Liver (tissue), 9 donors: ENCODE data around the gene LMCD1. TPM values are rescaled to one million over a fixed set of nuclear protein-coding genes. Genes with fewer than 3 reads are reported as not detected.

ENCODE experiments used
- DNase-seq: peaks from one replicate; pipeline ENCODE4 v3.0.0-alpha.2; 2017; ENCODE audit warnings: low spot score
- H3K27ac ChIP-seq, 2 donors: one replicate each; pipeline ENCODE4 v1.7.0; 2013; ENCODE audit warnings: inconsistent platforms in 2 of 2, low read length in 2 of 2, control low read depth in 1 of 2, low read depth in 1 of 2, mild to moderate bottlenecking in 1 of 2
- H3K27me3 ChIP-seq, 4 donors: one replicate each; pipeline versions ENCODE4 v1.6.1 to v1.7.0; 2013; ENCODE audit warnings: low read length in 3 of 4, inconsistent platforms in 1 of 4, mild to moderate bottlenecking in 1 of 4, moderate library complexity in 1 of 4; ENCODE audit not compliant: control insufficient read depth in 4 of 4, insufficient read depth in 4 of 4
- H3K36me3 ChIP-seq, 4 donors: one replicate each; pipeline versions ENCODE4 v1.6.1 to v1.7.0; 2013; ENCODE audit warnings: low read length in 3 of 4, mild to moderate bottlenecking in 3 of 4, low read depth in 1 of 4, moderate library complexity in 1 of 4; ENCODE audit not compliant: control insufficient read depth in 4 of 4, insufficient read depth in 3 of 4
- H3K4me1 ChIP-seq, 4 donors: one replicate each; pipeline versions ENCODE4 v1.6.1 to v1.7.0; 2013; ENCODE audit warnings: low read length in 3 of 4, mild to moderate bottlenecking in 3 of 4, moderate library complexity in 1 of 4; ENCODE audit not compliant: control insufficient read depth in 4 of 4, insufficient read depth in 4 of 4
- H3K4me3 ChIP-seq, 3 donors: one replicate each; pipeline versions ENCODE4 v1.6.1 to v1.7.0; 2013; ENCODE audit warnings: low read length in 3 of 3, control low read depth in 1 of 3, low read depth in 1 of 3, mild to moderate bottlenecking in 1 of 3
- H3K9ac ChIP-seq, 2 donors: one replicate each; pipeline ENCODE4 v1.7.0; 2013; ENCODE audit warnings: low read length in 2 of 2, mild to moderate bottlenecking in 2 of 2, moderate library complexity in 2 of 2, control low read depth in 1 of 2, low read depth in 1 of 2
- H3K9me3 ChIP-seq, 4 donors: one replicate each; pipeline versions ENCODE4 v1.6.1 to v1.7.0; 2013; ENCODE audit warnings: low read length in 3 of 4; ENCODE audit not compliant: control insufficient read depth in 4 of 4
- EGR1 ChIP-seq, 2 donors: IDR thresholded peaks; 2 replicates each; pipeline ENCODE4 v1.6.1; 2016 to 2018; ENCODE audit warnings: antibody characterized with exemption in 2 of 2, low read depth in 2 of 2
- FOXA1 ChIP-seq: IDR thresholded peaks from 2 replicates; pipeline ENCODE4 v1.6.1; 2016; ENCODE audit warnings: antibody characterized with exemption
- FOXA2 ChIP-seq: IDR thresholded peaks from 2 replicates; pipeline ENCODE4 v1.6.1; 2016; ENCODE audit warnings: antibody characterized with exemption
- GABPA ChIP-seq, 2 donors: IDR thresholded peaks in 1 of 2; conservative IDR thresholded peaks in 1 of 2; 2 replicates each; pipeline ENCODE4 v1.6.1; 2016; ENCODE audit warnings: antibody characterized with exemption in 2 of 2, mild to moderate bottlenecking in 1 of 2, moderate library complexity in 1 of 2
- HNF4A ChIP-seq, 2 donors: conservative IDR thresholded peaks; 2 replicates each; pipeline ENCODE4 v1.6.1; 2016; ENCODE audit warnings: antibody characterized with exemption in 2 of 2, mild to moderate bottlenecking in 2 of 2
- HNF4G ChIP-seq: IDR thresholded peaks from 2 replicates; pipeline ENCODE4 v1.6.1; 2016; ENCODE audit warnings: antibody characterized with exemption
- JUND ChIP-seq, 2 donors: IDR thresholded peaks; 2 replicates each; pipeline ENCODE4 v1.6.1; 2016; ENCODE audit warnings: antibody characterized with exemption in 2 of 2
- MAX ChIP-seq: IDR thresholded peaks from 2 replicates; pipeline ENCODE4 v1.6.1; 2016; ENCODE audit warnings: antibody characterized with exemption
- NR2F2 ChIP-seq: IDR thresholded peaks from 2 replicates; pipeline ENCODE4 v1.6.1; 2016; ENCODE audit warnings: antibody characterized with exemption
- RAD21 ChIP-seq, 2 donors: IDR thresholded peaks; 2 replicates each; pipeline ENCODE4 v1.6.1; 2016; ENCODE audit warnings: antibody characterized with exemption in 2 of 2, mild to moderate bottlenecking in 2 of 2
- RXRA ChIP-seq, 2 donors: IDR thresholded peaks; 2 replicates each; pipeline ENCODE4 v1.6.1; 2017 to 2018; ENCODE audit warnings: antibody characterized with exemption in 2 of 2, mild to moderate bottlenecking in 1 of 2
- SP1 ChIP-seq: IDR thresholded peaks from 2 replicates; pipeline ENCODE4 v1.6.1; 2018; ENCODE audit warnings: antibody characterized with exemption, mild to moderate bottlenecking
- TAF1 ChIP-seq: conservative IDR thresholded peaks from 2 replicates; pipeline ENCODE4 v1.6.1; 2016; ENCODE audit warnings: antibody characterized with exemption, mild to moderate bottlenecking
- YY1 ChIP-seq: IDR thresholded peaks from 2 replicates; pipeline ENCODE4 v1.6.1; 2016; ENCODE audit warnings: antibody characterized with exemption, mild to moderate bottlenecking
- WGBS: extraction: QIAGEN DNeasy Blood & Tissue Kit; methylation state at CpG from one replicate; pipeline ENCODE4 v1.1.7; 2013; 5-methylcytosine and 5-hydroxymethylcytosine counted together
- polyA plus RNA-seq, 2 donors: library from polyadenylated mRNA; stranded (reverse) in 1 of 2; unstranded in 1 of 2; fragments of 200-250 nt in 1 of 2; fragments of >200 nt in 1 of 2; fragmentation: Nextera tagmentation in 1 of 2; extraction: Ambion mirVana in 1 of 2; gene quantifications; one replicate each; pipeline versions ENCODE4 v1.2.1 to v1.2.3, GENCODE V29; 2013 to 2015
- total RNA-seq, 2 donors: library from RNA; depleted of rRNA; stranded (reverse); fragments of >200 nt; gene quantifications; one replicate each; pipeline ENCODE4 v1.2.3, GENCODE V29; 2014
- TF ChIP-seq, protein P1 (sequence below): IDR thresholded peaks from 2 replicates; pipeline ENCODE4 v1.6.1; 2016; ENCODE audit warnings: antibody characterized with exemption
- TF ChIP-seq, protein P2 (sequence below): IDR thresholded peaks from 2 replicates; pipeline ENCODE4 v1.6.1; 2016; ENCODE audit warnings: antibody characterized with exemption
- TF ChIP-seq, protein P3 (sequence below): IDR thresholded peaks from 2 replicates; pipeline ENCODE4 v1.6.1; 2016; ENCODE audit warnings: antibody characterized with exemption, mild to moderate bottlenecking
- TF ChIP-seq, protein P4 (sequence below): fragments of 150-350 bp; IDR thresholded peaks from 2 replicates; pipeline ENCODE4 v1.5.1; 2017; ENCODE audit warnings: improper control_type of control experiment, low read depth, low read length; ENCODE audit not compliant: missing input control
- donor health status: healthy.
- donor health status: healthy.
- donor health status: healthy.
- donor health status: healthy.
- donor health status: healthy.

Gene LMCD1
- total and polyA plus RNA-seq, 4 donors: 3.1 to 8.3 (median 6.0) TPM

- Histone ChIP-seq H3K27ac (no peak overlapping the region), H3K4me3 (no peak overlapping the region), H3K4me1 (no peaks in the 10 kb centered on the region), H3K27me3 (no peaks in the 10 kb centered on the region), H3K36me3 (no peaks in the 10 kb centered on the region), H3K9me3 (no peaks in the 10 kb centered on the region), H3K9ac (no peak overlapping the region)
- 77% methylated on average over 3 of the region's 3 CpGs for WGBS
- TF ChIP-seq, protein P1, sequence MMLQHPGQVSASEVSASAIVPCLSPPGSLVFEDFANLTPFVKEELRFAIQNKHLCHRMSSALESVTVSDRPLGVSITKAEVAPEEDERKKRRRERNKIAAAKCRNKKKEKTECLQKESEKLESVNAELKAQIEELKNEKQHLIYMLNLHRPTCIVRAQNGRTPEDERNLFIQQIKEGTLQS: no peak
- TF ChIP-seq MAX (no peak), HNF4A (conservative IDR thresholded peaks at IDR 0.05) (no peak), TAF1 (no peak), RXRA (IDR thresholded peaks at IDR 0.05) (no peak), GABPA (IDR thresholded peaks at IDR 0.05 in 1 of 2, conservative IDR thresholded peaks at IDR 0.05 in 1 of 2) (no peak), HNF4G (no peak), FOXA2 (no peak), RAD21 (IDR thresholded peaks at IDR 0.05) (no peak), FOXA1 (no peak)
- TF ChIP-seq, protein P2, sequence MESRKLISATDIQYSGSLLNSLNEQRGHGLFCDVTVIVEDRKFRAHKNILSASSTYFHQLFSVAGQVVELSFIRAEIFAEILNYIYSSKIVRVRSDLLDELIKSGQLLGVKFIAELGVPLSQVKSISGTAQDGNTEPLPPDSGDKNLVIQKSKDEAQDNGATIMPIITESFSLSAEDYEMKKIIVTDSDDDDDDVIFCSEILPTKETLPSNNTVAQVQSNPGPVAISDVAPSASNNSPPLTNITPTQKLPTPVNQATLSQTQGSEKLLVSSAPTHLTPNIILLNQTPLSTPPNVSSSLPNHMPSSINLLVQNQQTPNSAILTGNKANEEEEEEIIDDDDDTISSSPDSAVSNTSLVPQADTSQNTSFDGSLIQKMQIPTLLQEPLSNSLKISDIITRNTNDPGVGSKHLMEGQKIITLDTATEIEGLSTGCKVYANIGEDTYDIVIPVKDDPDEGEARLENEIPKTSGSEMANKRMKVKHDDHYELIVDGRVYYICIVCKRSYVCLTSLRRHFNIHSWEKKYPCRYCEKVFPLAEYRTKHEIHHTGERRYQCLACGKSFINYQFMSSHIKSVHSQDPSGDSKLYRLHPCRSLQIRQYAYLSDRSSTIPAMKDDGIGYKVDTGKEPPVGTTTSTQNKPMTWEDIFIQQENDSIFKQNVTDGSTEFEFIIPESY: no peak
- TF ChIP-seq, protein P3, sequence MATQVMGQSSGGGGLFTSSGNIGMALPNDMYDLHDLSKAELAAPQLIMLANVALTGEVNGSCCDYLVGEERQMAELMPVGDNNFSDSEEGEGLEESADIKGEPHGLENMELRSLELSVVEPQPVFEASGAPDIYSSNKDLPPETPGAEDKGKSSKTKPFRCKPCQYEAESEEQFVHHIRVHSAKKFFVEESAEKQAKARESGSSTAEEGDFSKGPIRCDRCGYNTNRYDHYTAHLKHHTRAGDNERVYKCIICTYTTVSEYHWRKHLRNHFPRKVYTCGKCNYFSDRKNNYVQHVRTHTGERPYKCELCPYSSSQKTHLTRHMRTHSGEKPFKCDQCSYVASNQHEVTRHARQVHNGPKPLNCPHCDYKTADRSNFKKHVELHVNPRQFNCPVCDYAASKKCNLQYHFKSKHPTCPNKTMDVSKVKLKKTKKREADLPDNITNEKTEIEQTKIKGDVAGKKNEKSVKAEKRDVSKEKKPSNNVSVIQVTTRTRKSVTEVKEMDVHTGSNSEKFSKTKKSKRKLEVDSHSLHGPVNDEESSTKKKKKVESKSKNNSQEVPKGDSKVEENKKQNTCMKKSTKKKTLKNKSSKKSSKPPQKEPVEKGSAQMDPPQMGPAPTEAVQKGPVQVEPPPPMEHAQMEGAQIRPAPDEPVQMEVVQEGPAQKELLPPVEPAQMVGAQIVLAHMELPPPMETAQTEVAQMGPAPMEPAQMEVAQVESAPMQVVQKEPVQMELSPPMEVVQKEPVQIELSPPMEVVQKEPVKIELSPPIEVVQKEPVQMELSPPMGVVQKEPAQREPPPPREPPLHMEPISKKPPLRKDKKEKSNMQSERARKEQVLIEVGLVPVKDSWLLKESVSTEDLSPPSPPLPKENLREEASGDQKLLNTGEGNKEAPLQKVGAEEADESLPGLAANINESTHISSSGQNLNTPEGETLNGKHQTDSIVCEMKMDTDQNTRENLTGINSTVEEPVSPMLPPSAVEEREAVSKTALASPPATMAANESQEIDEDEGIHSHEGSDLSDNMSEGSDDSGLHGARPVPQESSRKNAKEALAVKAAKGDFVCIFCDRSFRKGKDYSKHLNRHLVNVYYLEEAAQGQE: no peak
- DNase-seq: no peak
Observed at GRCh38 chr3:8599146-8599545, 97.5 kb downstream of the LMCD1 start.

- DNase-seq: no peak
- no peaks in the 10 kb centered on the region for H3K9me3 ChIP-seq
- no peak overlapping the region for H3K9ac ChIP-seq
- H3K4me1 ChIP-seq: no peaks in the 10 kb centered on the region
- no peak overlapping the region for H3K27ac ChIP-seq
- H3K36me3 ChIP-seq: no peaks in the 10 kb centered on the region
- H3K27me3 ChIP-seq: no peaks in the 10 kb centered on the region
- no peak overlapping the region for H3K4me3 ChIP-seq
- TF ChIP-seq YY1: no peak
- no peak for TF ChIP-seq RXRA (IDR thresholded peaks at IDR 0.05)
- TF ChIP-seq, protein P1: no peak
- no peak for TF ChIP-seq HNF4G
- no peak for TF ChIP-seq TAF1
- TF ChIP-seq, protein P2: no peak
- TF ChIP-seq, protein P4, sequence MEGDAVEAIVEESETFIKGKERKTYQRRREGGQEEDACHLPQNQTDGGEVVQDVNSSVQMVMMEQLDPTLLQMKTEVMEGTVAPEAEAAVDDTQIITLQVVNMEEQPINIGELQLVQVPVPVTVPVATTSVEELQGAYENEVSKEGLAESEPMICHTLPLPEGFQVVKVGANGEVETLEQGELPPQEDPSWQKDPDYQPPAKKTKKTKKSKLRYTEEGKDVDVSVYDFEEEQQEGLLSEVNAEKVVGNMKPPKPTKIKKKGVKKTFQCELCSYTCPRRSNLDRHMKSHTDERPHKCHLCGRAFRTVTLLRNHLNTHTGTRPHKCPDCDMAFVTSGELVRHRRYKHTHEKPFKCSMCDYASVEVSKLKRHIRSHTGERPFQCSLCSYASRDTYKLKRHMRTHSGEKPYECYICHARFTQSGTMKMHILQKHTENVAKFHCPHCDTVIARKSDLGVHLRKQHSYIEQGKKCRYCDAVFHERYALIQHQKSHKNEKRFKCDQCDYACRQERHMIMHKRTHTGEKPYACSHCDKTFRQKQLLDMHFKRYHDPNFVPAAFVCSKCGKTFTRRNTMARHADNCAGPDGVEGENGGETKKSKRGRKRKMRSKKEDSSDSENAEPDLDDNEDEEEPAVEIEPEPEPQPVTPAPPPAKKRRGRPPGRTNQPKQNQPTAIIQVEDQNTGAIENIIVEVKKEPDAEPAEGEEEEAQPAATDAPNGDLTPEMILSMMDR: no peak
- no peak for TF ChIP-seq JUND (IDR thresholded peaks at IDR 0.05)
- TF ChIP-seq, protein P3: no peak
- no peak for TF ChIP-seq RAD21 (IDR thresholded peaks at IDR 0.05)
- no peak for TF ChIP-seq FOXA1
- no peak for TF ChIP-seq SP1
- TF ChIP-seq HNF4A (conservative IDR thresholded peaks at IDR 0.05): no peak
- no peak for TF ChIP-seq NR2F2
- no peak for TF ChIP-seq FOXA2
- TF ChIP-seq GABPA (IDR thresholded peaks at IDR 0.05 in 1 of 2, conservative IDR thresholded peaks at IDR 0.05 in 1 of 2): no peak
- no peak for TF ChIP-seq EGR1 (IDR thresholded peaks at IDR 0.05; ENCODE audit: low read depth in 2 of 2)
Observed at GRCh38 chr3:8600457-8600856, 98.8 kb downstream of the LMCD1 start.
